NT2/D1 (cell line): ENCODE data around the gene PRPSAP2.

Experiments
- DNase-seq: peaks from one replicate; pipeline ENCODE4 v3.0.0-alpha.2; 2011; ENCODE audit warnings: low read depth, low spot score
- H3K27me3 ChIP-seq: 2 replicates; pipeline ENCODE4 v1.6.0; 2011; ENCODE audit warnings: mild to moderate bottlenecking; ENCODE audit not compliant: insufficient read length, insufficient read depth
- H3K36me3 ChIP-seq: 2 replicates; pipeline ENCODE4 v1.6.1; 2011; ENCODE audit warnings: mild to moderate bottlenecking, low read length, mixed read lengths; ENCODE audit not compliant: insufficient read depth, insufficient read length
- H3K4me1 ChIP-seq: 2 replicates; pipeline ENCODE4 v1.5.1; 2011; ENCODE audit not compliant: insufficient read depth, insufficient read length
- H3K4me3 ChIP-seq: 2 replicates; pipeline ENCODE4 v1.5.1; 2011; ENCODE audit warnings: low read depth; ENCODE audit not compliant: insufficient read length
- H3K9ac ChIP-seq: 2 replicates; pipeline ENCODE4 v1.6.0; 2011; ENCODE audit warnings: low read depth; ENCODE audit not compliant: insufficient read length
- H3K9me3 ChIP-seq: 2 replicates; pipeline ENCODE4 v1.5.1; 2011; ENCODE audit warnings: mild to moderate bottlenecking, low read length; ENCODE audit not compliant: insufficient read depth
- SUZ12 ChIP-seq: IDR thresholded peaks from 2 replicates; pipeline ENCODE4 v1.6.1; 2011; ENCODE audit not compliant: insufficient read length, insufficient read depth; ENCODE audit errors: extremely low read depth
- YY1 ChIP-seq: IDR thresholded peaks from 2 replicates; pipeline ENCODE4 v1.6.1; 2011; ENCODE audit not compliant: insufficient read length, insufficient read depth
- ZNF274 ChIP-seq: IDR thresholded peaks from 2 replicates; pipeline ENCODE4 v1.6.1; 2011; ENCODE audit warnings: mild to moderate bottlenecking, low read depth, low read length

The PRPSAP2 gene

DNA sequence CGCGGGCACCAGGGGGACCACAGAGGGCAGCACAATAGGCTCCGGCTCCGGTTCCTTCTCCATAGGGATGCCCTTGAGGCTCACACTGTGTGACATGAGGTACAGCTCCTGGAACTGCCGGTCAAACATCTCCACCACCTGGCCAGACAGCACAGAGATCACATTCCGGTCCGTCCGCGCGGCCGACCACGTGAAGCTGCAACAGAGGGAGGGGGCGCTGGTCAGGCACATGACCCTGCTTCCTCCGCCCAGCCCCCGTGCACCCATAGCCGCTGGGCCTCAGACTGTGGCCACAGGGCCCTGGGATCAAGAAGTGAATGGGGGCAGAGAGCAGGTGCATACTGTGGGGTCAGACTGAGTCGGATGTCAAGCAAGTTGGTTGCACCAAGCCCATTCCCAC is 120.7 kb downstream of the PRPSAP2 start:
- Histone ChIP-seq H3K9me3 (no peaks in the 10 kb centered on the region), H3K4me1 (peaks cover 20% of the 10 kb centered on the region), H3K4me3 (no peak overlapping the region), H3K9ac (no peak overlapping the region), H3K27me3 (no peaks in the 10 kb centered on the region), H3K36me3 (peaks cover 63% of the 10 kb centered on the region)
- no peak for DNase-seq
- no peak for TF ChIP-seq YY1
- no peak for TF ChIP-seq ZNF274
- TF ChIP-seq SUZ12: no peak
